Measurements from ENCODE around the gene FSIP1.
A peak's percentile ranks its signal among the peaks of the same experiment; 100 is the strongest.

FSIP1 gene

DNA sequence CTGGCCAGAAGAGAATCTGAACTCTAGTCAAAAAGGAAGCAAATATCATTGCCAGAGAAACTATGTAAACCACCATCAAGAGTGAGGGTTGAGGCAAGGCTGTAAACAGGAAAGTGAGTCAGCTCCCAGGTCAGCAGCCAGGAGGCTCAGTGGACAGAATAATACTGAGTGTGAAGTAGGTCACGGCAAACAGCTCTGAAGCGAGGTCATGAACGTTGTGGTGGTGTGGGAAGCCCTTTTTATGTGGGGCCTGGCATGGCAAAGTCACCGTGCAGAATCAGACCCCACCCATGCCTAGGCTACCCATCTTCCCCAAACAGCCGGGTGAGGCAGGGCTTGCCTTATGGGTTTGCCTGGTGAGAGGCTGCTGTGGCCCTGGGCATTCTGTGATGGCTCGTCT lies 157.8 kb downstream of the FSIP1 start:
- H3K4me3 ChIP-seq (ENCODE audit: control insufficient read depth, low read depth, low read length) = no peak overlapping the region
- DNase-seq (ENCODE audit: low read depth) = peak; percentile 82
- TF ChIP-seq, protein P1, sequence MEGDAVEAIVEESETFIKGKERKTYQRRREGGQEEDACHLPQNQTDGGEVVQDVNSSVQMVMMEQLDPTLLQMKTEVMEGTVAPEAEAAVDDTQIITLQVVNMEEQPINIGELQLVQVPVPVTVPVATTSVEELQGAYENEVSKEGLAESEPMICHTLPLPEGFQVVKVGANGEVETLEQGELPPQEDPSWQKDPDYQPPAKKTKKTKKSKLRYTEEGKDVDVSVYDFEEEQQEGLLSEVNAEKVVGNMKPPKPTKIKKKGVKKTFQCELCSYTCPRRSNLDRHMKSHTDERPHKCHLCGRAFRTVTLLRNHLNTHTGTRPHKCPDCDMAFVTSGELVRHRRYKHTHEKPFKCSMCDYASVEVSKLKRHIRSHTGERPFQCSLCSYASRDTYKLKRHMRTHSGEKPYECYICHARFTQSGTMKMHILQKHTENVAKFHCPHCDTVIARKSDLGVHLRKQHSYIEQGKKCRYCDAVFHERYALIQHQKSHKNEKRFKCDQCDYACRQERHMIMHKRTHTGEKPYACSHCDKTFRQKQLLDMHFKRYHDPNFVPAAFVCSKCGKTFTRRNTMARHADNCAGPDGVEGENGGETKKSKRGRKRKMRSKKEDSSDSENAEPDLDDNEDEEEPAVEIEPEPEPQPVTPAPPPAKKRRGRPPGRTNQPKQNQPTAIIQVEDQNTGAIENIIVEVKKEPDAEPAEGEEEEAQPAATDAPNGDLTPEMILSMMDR (IDR thresholded peaks at IDR 0.05; ENCODE audit: control insufficient read depth, insufficient read depth, low read depth, low read length, missing control alignments) = no peak

DNA sequence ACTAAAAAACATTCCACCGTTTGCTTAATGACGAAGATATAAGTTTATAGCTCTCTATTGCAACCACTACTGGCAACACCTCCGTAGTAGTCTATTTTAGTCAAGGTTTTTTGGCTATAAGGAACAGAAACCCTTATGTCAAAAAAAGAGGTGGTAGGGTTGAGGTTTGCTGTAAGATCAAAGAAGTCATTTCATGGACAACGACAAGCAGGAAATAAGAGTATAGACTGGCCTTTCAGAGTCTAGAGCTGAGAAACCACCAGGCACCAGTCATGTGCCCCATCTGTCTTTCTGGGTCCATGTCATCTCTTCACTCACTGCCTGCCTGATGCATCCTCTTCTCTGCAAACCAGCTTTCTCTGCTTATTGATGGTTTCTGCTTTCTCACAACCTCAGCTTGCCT lies 159.1 kb downstream of the FSIP1 start:
- no peak for DNase-seq (ENCODE audit: low read depth)
- TF ChIP-seq, protein P1 (IDR thresholded peaks at IDR 0.05; ENCODE audit: control insufficient read depth, insufficient read depth, low read depth, low read length, missing control alignments) = no peak

DNA sequence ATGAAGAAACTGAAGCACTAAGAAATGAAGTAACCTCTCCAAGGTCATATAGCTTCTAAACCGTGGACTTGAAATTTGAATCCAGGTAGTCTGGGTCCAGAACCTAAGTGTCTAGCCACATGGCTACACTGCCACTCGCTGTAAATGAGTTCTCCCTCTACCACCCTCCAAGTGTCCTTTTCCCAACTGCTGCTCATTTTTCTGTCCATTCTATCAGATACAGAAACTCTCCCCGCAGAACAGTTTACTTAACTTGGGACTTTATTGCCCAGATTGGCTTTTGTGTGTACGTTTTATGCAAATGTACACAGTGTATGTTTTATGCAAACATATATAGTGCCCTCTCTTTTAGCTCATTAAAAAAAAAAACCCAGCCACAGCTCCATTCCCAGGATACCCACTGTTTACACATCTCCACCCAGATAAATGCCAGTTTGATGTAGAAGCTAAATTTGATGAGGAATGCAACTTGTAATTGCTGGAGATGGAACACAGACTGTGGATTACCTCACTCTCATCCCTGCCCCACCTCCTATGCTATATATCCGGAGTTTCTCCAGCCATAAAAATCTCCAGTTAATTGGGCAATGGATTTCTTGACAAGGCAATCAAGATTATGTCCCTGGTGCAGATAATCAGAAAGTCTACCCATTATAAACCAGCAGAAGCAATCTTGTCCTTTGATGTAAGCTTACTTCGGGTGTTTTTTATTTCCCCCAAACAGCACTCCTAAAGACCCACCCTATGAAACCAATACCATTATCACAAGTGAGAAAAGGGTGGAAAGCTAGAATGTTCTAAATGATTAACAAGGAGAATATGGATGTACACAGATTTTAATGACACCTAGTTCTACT lies 159.8 kb downstream of the FSIP1 start:
- no peak overlapping the region for H3K4me3 ChIP-seq (ENCODE audit: control insufficient read depth, low read depth, low read length)
- DNase-seq (ENCODE audit: low read depth) = no peak
- TF ChIP-seq, protein P1 (IDR thresholded peaks at IDR 0.05; ENCODE audit: control insufficient read depth, insufficient read depth, low read depth, low read length, missing control alignments) = no peak

More for the DNA sequence above, 159.1 kb downstream of the FSIP1 start:
- H3K4me3 ChIP-seq (ENCODE audit: control insufficient read depth, low read depth, low read length) = no peak overlapping the region

DNA sequence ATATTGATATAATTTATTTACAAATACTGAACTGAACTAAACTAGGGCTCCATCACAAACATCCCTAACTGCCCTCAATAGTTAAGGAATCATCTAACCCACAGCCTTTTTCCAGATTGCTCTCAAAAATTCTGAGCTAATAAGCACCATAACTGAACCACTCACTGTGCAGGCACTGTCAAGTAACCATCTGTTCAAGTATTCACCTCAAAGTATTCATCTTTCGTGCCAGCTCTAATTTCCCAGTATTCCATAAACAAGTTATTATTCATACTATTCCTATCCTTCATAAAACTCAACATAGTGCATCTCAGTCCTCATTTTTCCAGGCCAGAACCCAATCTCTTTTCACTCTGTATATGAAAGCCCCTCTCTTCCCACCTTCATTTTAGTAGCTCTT lies 160.7 kb downstream of the FSIP1 start:
- TF ChIP-seq, protein P1 (IDR thresholded peaks at IDR 0.05; ENCODE audit: control insufficient read depth, insufficient read depth, low read depth, low read length, missing control alignments) = no peak
- no peak for DNase-seq (ENCODE audit: low read depth)
- no peak overlapping the region for H3K4me3 ChIP-seq (ENCODE audit: control insufficient read depth, low read depth, low read length)

DNA sequence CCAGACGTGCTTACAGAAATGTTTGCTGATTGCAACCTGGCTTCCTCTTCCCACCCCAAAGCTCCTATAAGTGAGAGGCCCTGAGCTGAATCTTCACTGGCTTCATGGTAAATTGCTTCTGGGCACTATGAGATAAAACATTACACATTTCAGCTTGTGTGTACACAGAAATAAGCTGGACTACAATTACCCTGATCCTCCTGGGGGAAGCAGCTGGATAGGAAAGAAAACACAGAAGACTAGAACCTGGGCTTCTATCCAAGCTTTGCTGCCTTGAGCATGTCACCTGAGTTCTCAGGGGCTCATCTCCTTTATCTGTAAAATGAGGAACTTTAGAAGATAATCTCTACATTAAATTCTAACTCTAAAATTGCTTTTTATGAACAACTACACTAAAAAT lies 161.4 kb downstream of the FSIP1 start:
- no peak for DNase-seq (ENCODE audit: low read depth)
- TF ChIP-seq, protein P1 (IDR thresholded peaks at IDR 0.05; ENCODE audit: control insufficient read depth, insufficient read depth, low read depth, low read length, missing control alignments) = no peak
- no peak overlapping the region for H3K4me3 ChIP-seq (ENCODE audit: control insufficient read depth, low read depth, low read length)

DNA sequence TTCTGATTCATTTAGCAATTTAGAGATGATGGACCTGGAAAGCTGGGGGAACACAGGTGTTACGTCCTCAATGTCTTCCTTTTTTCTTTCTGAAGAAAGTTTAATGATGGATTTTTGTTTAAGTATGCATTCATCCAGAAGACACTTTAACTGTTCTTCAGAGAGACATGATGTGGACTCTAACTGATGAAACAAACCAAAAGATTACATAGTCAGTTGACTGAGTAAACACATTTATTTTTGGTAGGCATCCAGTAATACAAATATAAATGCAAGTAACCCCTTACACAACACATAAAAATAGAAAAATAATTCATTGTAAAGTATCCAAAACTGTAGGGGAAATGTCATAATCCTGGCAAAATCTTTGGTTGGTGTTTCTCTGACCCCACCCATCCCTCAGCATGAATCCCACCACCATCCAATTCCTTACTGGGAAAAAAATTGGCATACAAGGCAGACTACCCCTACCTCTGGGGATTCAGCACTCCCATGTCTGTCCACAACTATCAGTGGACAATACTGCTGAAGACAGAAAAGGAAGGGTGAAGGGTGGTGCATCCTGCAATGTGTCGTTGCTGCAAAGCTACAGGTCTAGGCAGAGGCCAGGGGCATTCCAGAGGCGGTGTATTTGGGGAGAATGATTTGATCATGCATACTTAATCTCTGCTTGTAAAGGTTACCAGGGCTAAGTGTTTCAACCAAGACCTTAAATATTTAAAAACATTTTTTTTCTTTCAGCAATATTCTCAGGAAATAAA lies 164.4 kb downstream of the FSIP1 start:
- no peak for DNase-seq (ENCODE audit: low read depth)
- no peak overlapping the region for H3K4me3 ChIP-seq (ENCODE audit: control insufficient read depth, low read depth, low read length)
- TF ChIP-seq, protein P1 (IDR thresholded peaks at IDR 0.05; ENCODE audit: control insufficient read depth, insufficient read depth, low read depth, low read length, missing control alignments) = no peak
